Calu3 (cell line): ENCODE data around the gene RGS9BP. TPM values are rescaled to one million over a fixed set of nuclear protein-coding genes. Genes with fewer than 3 reads are reported as not detected.

Experiments
- BruUV-seq: library from RNA; stranded (reverse); fragments of 400-500 nt; replicated peaks from 2 replicates; lab custom pipeline; 2021; lab: Mats Ljungman, UMichigan
- CTCF ChIA-PET: fragments of 300-600 bp; sonication (Branson Sonifier 250); formaldehyde crosslinking; loops from one replicate; lab custom pipeline; 2022; ENCODE audit warnings: antibody characterized with exemption; lab: Charles Lee
- DNase-seq: peaks from one replicate; pipeline ENCODE4 v3.0.0; 2022
- H3K27ac Mint-ChIP-seq: one replicate; pipeline ENCODE4 v1.8.0; 2022; ENCODE audit warnings: mixed read lengths; ENCODE audit not compliant: unreplicated experiment
- H3K27me3 Mint-ChIP-seq: one replicate; pipeline ENCODE4 v1.8.0; 2022; ENCODE audit warnings: mixed read lengths; ENCODE audit not compliant: unreplicated experiment
- H3K36me3 Mint-ChIP-seq: one replicate; pipeline ENCODE4 v1.8.0; 2022; ENCODE audit warnings: mild to moderate bottlenecking, moderate library complexity, mixed read lengths; ENCODE audit not compliant: insufficient read depth, unreplicated experiment
- H3K4me1 Mint-ChIP-seq: one replicate; pipeline ENCODE4 v1.8.0; 2022; ENCODE audit warnings: mild to moderate bottlenecking, low read depth, mixed read lengths; ENCODE audit not compliant: unreplicated experiment
- H3K4me3 Mint-ChIP-seq: one replicate; pipeline ENCODE4 v1.8.0; 2022; ENCODE audit warnings: mild to moderate bottlenecking, low read depth, moderate library complexity, mixed read lengths; ENCODE audit not compliant: unreplicated experiment
- H3K9me3 Mint-ChIP-seq: one replicate; pipeline ENCODE4 v1.8.0; 2022; ENCODE audit warnings: low read depth, mixed read lengths; ENCODE audit not compliant: unreplicated experiment
- CTCF ChIP-seq: fragments of 200-600 bp; IDR thresholded peaks from one replicate; pipeline ENCODE4 v1.8.0; 2022; ENCODE audit warnings: antibody characterized with exemption; ENCODE audit not compliant: unreplicated experiment
- intact Hi-C: fragments of 100-400 bp; cut with micrococcal nuclease; formaldehyde crosslinking; loops from one replicate; pipeline ENCODE4 v1.10.0; 2022; ENCODE audit not compliant: unreplicated experiment
- total RNA-seq: library from RNA; stranded (reverse); gene quantifications from 2 replicates; pipeline ENCODE4 v1.2.3, GENCODE V29; 2022

RGS9BP gene
- total RNA-seq, 1 experiment from 2014 or later, result 0.28 TPM

DNA sequence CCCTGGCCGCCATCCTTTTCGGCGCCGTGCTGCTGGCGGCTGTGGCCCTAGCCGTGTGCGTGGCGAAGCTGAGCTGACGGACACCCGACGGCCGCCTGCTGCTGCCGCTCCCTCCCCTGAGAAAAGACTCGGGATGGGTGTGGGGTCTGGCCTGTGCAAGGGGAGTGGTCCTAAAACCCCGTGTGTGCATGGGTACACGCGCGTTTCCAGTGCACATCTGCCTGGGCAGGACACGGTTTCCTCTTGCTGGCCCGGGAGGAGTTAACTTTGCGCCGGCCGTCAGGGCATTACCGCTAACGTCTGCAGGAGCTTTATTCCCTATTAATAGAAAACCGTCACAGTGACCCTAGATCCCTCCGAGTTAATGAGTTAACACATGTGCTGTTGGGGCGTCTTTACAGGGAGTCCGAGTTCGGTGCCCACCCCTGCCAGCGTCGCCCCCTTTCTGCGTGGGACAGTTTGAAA is 1.3 kb downstream of the RGS9BP start:
- peaks cover 27% of the 10 kb centered on the region for H3K36me3 Mint-ChIP-seq
- H3K9me3 Mint-ChIP-seq, result no peaks in the 10 kb centered on the region
- DNase-seq, result no peak
- H3K27me3 Mint-ChIP-seq, result peaks cover 25% of the 10 kb centered on the region
- CTCF ChIA-PET, result interaction anchor here (0.6 kb wide), 1 partner anchor 24 kb away, joined by 6 read pairs; no protein-coding TSS in a partner anchor
- intact Hi-C loops, result no loop called here
- H3K4me3 Mint-ChIP-seq, result peak overlapping the region; percentile 85
- BruUV-seq, result no TSS peak
- no peak overlapping the region for H3K27ac Mint-ChIP-seq
- TF ChIP-seq CTCF, result no peak
- peaks cover 19% of the 10 kb centered on the region for H3K4me1 Mint-ChIP-seq

DNA sequence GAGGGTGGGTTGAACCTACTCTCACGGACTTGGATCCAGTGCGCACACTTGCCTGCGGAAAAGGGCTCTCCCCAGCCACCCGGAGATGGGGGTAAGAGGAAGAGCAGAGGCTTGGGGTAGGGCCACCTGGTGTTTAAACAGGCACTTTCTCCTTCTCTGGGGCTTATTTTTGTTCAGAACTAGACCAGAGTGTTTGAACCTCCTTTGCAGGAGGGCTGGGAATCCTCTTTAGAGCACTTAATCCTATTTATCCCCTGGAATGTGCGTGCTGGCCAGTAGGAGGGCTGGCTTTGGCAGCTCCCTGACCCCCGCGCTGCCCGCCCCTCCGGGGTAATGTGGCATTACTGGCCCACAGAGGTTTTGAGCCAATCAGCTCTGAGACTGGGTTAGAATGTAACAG is 2.0 kb downstream of the RGS9BP start:
- intact Hi-C loops, result no loop called here
- peaks cover 27% of the 10 kb centered on the region for H3K36me3 Mint-ChIP-seq
- no peak for DNase-seq
- H3K27ac Mint-ChIP-seq, result no peak overlapping the region
- H3K27me3 Mint-ChIP-seq, result peaks cover 25% of the 10 kb centered on the region
- no peak overlapping the region for H3K4me3 Mint-ChIP-seq
- CTCF ChIA-PET, result interaction anchor here (0.8 kb wide), 1 partner anchor 489 kb away, joined by 4 read pairs; no protein-coding TSS in a partner anchor
- no peaks in the 10 kb centered on the region for H3K9me3 Mint-ChIP-seq
- TF ChIP-seq CTCF, result no peak
- no TSS peak for BruUV-seq
- peaks cover 21% of the 10 kb centered on the region for H3K4me1 Mint-ChIP-seq

GRCh38 chr19:32680986-32681385 is 5.3 kb downstream of the RGS9BP start:
- H3K4me3 Mint-ChIP-seq, result no peak overlapping the region
- no peaks in the 10 kb centered on the region for H3K9me3 Mint-ChIP-seq
- peaks cover 3% of the 10 kb centered on the region for H3K36me3 Mint-ChIP-seq
- DNase-seq, result no peak
- H3K27me3 Mint-ChIP-seq, result peaks cover 17% of the 10 kb centered on the region
- H3K27ac Mint-ChIP-seq, result no peak overlapping the region
- intact Hi-C loops, result no loop called here
- peaks cover 8% of the 10 kb centered on the region for H3K4me1 Mint-ChIP-seq
- BruUV-seq, result no TSS peak
- TF ChIP-seq CTCF, result no peak
- CTCF ChIA-PET, result interaction anchor here (0.6 to 1.3 kb wide), 3 partner anchors 286 to 728 kb away, joined by 3 to 5 read pairs (median 4); no protein-coding TSS in a partner anchor

GRCh38 chr19:32682317-32682716 is 6.7 kb downstream of the RGS9BP start:
- H3K36me3 Mint-ChIP-seq, result no peaks in the 10 kb centered on the region
- no peaks in the 10 kb centered on the region for H3K9me3 Mint-ChIP-seq
- intact Hi-C loops, result no loop called here
- H3K27me3 Mint-ChIP-seq, result peaks cover 8% of the 10 kb centered on the region
- DNase-seq, result peak; percentile 41
- H3K27ac Mint-ChIP-seq, result no peak overlapping the region
- CTCF ChIA-PET, result interaction anchor here (0.7 to 1.1 kb wide), 3 partner anchors 9 to 1759 kb away, joined by 4 to 5 read pairs (median 5); no protein-coding TSS in a partner anchor
- peaks cover 8% of the 10 kb centered on the region for H3K4me1 Mint-ChIP-seq
- TF ChIP-seq CTCF, result no peak
- BruUV-seq, result no TSS peak
- no peak overlapping the region for H3K4me3 Mint-ChIP-seq
